A549 treated with dexamethasone at 1 μM for 4 hours (cell line): Measurements from ENCODE around the gene BCAS2. TPM values are rescaled to one million over a fixed set of nuclear protein-coding genes. Genes with fewer than 3 reads are reported as not detected.

Source experiments
- total RNA-seq: library from RNA; stranded (reverse); fragments of 200-300 nt; extraction: Qiagen RNA extraction; gene quantifications from 5 replicates; pipeline ENCODE4 v1.2.3, GENCODE V29; 2022

BCAS2 gene
- 25.6 to 28.1 TPM (median 27.6 TPM) in 5 replicates for total RNA-seq

DNA sequence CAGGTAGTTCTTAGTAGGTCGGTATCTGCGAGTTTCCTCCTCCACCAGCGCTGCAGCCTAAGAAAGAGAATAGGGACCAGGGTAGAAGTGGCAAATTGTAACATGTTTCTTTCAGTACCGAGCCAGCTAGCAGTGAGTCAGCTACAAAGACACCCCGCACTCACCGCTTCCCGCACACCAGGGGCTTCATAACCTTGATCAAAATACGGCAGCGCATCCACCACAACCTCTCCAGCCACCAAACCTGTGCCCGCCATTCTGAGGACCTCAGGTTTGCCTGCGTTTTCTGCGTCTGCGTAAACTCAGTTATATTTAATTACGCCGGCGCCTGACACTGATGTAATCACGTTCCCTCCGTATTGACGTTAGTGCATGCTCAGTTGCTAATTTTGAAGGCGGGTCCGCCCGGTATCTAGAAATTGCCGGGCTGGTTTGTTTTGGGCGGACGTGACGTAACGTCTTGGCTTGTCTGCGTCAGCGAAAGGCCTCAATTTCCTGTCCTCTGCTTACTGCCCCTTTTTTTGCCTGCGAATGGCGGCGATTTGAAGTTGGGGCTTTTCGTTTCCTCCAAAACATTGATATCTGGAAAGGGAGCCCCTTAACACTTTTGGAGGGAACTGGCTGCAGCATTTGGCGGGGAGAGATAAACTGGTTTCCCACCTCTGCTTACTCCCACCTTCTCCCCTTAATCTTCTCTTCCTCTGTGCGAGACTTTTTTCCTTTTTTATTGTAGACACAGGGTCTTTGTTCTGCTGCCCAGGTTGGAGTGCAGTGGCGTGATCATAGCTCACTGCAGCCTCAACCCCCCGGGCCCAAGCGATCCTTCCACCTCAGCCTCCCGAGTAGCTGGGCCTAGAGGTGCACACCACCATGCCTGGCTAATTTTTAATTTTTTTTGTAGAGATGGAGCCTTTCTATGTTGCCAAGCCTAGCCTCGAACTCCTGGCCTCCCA lies at the start of gene BCAS2:
TSS of gene BCAS2 (minus strand) at position 281 of the 953 bp plus-strand sequence. CDS start at position 257, 24 bp downstream.

Other genes with a start within 250 kb of the BCAS2 start
- 11.5 to 18.6 TPM (median 14.9 TPM) in 5 replicates for gene TRIM33, start 70.4 kb downstream of the BCAS2 start, total RNA-seq
- gene DENND2C, start 88.4 kb upstream of the BCAS2 start, total RNA-seq = 0.34 to 0.62 TPM (median 0.39 TPM) in 5 replicates
- gene AMPD1, start 113.9 kb upstream of the BCAS2 start, total RNA-seq = 0.14 TPM in 1 of 5 replicates, not detected in the others
- 29.5 to 37.6 TPM (median 32.0 TPM) in 5 replicates for gene NRAS, start 135.2 kb upstream of the BCAS2 start, total RNA-seq
- gene CSDE1, start 176.4 kb upstream of the BCAS2 start, total RNA-seq = 133 to 159 TPM (median 146 TPM) in 5 replicates
- 10.8 to 20.8 TPM (median 18.7 TPM) in 5 replicates for gene SIKE1, start 199.1 kb upstream of the BCAS2 start, total RNA-seq